GM12875 (cell line): Measurements from ENCODE around the gene ADRA2C.

Experiments used
- H3K4me3 ChIP-seq: one replicate; pipeline ENCODE4 v1.5.1; 2011; ENCODE audit warnings: low read depth, low read length, control low read depth
- CTCF ChIP-seq: IDR thresholded peaks from 2 replicates; pipeline ENCODE4 v1.5.1; 2011; ENCODE audit warnings: low read depth, mild to moderate bottlenecking, control low read depth, inconsistent platforms, low read length, moderate library complexity, borderline replicate concordance; ENCODE audit not compliant: insufficient read depth

Gene ADRA2C

GRCh38 chr4:3776166-3777032 is 10.2 kb downstream of the ADRA2C start:
- TF ChIP-seq CTCF = no peak
- no peak overlapping the region for H3K4me3 ChIP-seq

GRCh38 chr4:3777033-3777390 is 10.8 kb downstream of the ADRA2C start:
- H3K4me3 ChIP-seq = no peak overlapping the region
- TF ChIP-seq CTCF = no peak

- H3K4me3 ChIP-seq = no peak overlapping the region
- TF ChIP-seq CTCF = no peak
These were observed 11.5 kb downstream of the ADRA2C start for GRCh38 chr4:3777669-3778068.

- no peak for TF ChIP-seq CTCF
- no peak overlapping the region for H3K4me3 ChIP-seq
These were observed 13.3 kb downstream of the ADRA2C start for GRCh38 chr4:3779509-3779908.

GRCh38 chr4:3780347-3781171 is 14.4 kb downstream of the ADRA2C start:
- no peak overlapping the region for H3K4me3 ChIP-seq
- TF ChIP-seq CTCF = no peak

GRCh38 chr4:3781193-3781886 is 15.2 kb downstream of the ADRA2C start:
- no peak overlapping the region for H3K4me3 ChIP-seq
- no peak for TF ChIP-seq CTCF
